HCT116 (cell line): ENCODE results near the gene GPS1. TPM values are rescaled to one million over a fixed set of nuclear protein-coding genes. Genes with fewer than 3 reads are reported as not detected.
A peak's percentile ranks its signal among the peaks of the same experiment; 100 is the strongest.

Experiments used
- ATAC-seq: fragments of 200-7000 bp; cut with Tn5 transposase; 2 replicates; pipeline ENCODE4 v1.9.1; 2020; ENCODE audit warnings: mild to moderate bottlenecking, moderate library complexity
- BruUV-seq: library from RNA; stranded (reverse); fragments of 400-500 nt; replicated peaks from 2 replicates; lab custom pipeline; 2021; lab: Mats Ljungman, UMichigan
- CTCF ChIA-PET: fragments of 300-600 bp; sonication (Branson Sonifier 250); formaldehyde crosslinking; loops from one replicate; lab custom pipeline; 2021; ENCODE audit warnings: antibody characterized with exemption; lab: Charles Lee
- POLR2A ChIA-PET: fragments of 300-600, 350-600 bp; sonication (Branson Sonifier 250); formaldehyde crosslinking; loops from one replicate; lab custom pipeline; 2021; ENCODE audit warnings: antibody characterized with exemption; lab: Charles Lee
- RAD21 ChIA-PET, 2 experiments: fragments of 300-600 bp; sonication (Branson Sonifier 250); formaldehyde crosslinking; loops; one replicate each; lab custom pipeline; 2023; ENCODE audit warnings: low total read pairs in 2 of 2; ENCODE audit not compliant: uncharacterized antibody in 2 of 2, unreplicated experiment in 2 of 2, low non-redundant PET in 1 of 2; lab: Charles Lee
- DNase-seq: peaks from one replicate; pipeline ENCODE4 v3.0.0-alpha.2; 2010; ENCODE audit warnings: low read depth, low spot score
- H2AFZ ChIP-seq: fragments of 200-600 bp; shearing (Covaris generic), sonication (generic); 2 replicates; pipeline ENCODE4 v1.6.1; 2017; ENCODE audit warnings: low read depth, mixed run types, mixed read lengths, antibody characterized with exemption, low read length; ENCODE audit not compliant: poor library complexity, severe bottlenecking
- H3K27ac ChIP-seq: 2 replicates; pipeline ENCODE4 v1.5.1; 2012; ENCODE audit warnings: low read depth, low read length
- H3K27me3 ChIP-seq: fragments of 200-600 bp; sonication (generic); 2 replicates; pipeline ENCODE4 v1.6.1; 2016; ENCODE audit warnings: mixed run types, low read length, mixed read lengths; ENCODE audit not compliant: insufficient read depth
- H3K36me3 ChIP-seq, 2 experiments: fragments of 200-500 bp in 1 of 2; fragments of 200-600 bp in 1 of 2; sonication (Bioruptor generic) in 1 of 2; sonication (generic) in 1 of 2; 2 replicates each; pipeline versions ENCODE4 v1.5.1 to v1.6.1; 2014 to 2016; ENCODE audit warnings: low read length in 2 of 2, inconsistent platforms in 1 of 2, mixed read lengths in 1 of 2, mixed run types in 1 of 2; ENCODE audit not compliant: insufficient read depth in 2 of 2, control insufficient read depth in 1 of 2
- H3K4me1 ChIP-seq, 2 experiments: fragments of 200-600 bp in 1 of 2; sonication (generic) in 1 of 2; 2 replicates each; pipeline versions ENCODE4 v1.5.1 to v1.6.1; 2012 to 2017; ENCODE audit warnings: low read length in 2 of 2, inconsistent platforms in 1 of 2, mild to moderate bottlenecking in 1 of 2, mixed read lengths in 1 of 2, mixed run types in 1 of 2, moderate library complexity in 1 of 2; ENCODE audit not compliant: insufficient read depth in 2 of 2, control insufficient read depth in 1 of 2
- H3K4me2 ChIP-seq: fragments of 200-600 bp; sonication (generic); 2 replicates; pipeline ENCODE4 v1.6.1; 2017; ENCODE audit warnings: mixed run types, low read length, mixed read lengths
- H3K4me3 ChIP-seq, 2 experiments: fragments of 200-600 bp in 1 of 2; sonication (generic) in 1 of 2; replicated peaks in 1 of 2; 2 replicates each; pipeline ENCODE4 v1.5.1; 2011 to 2016; ENCODE audit warnings: low read length in 2 of 2, control low read depth in 1 of 2, low read depth in 1 of 2, mild to moderate bottlenecking in 1 of 2, mixed read lengths in 1 of 2, mixed run types in 1 of 2
- H3K79me2 ChIP-seq: fragments of 200-600 bp; sonication (generic); 2 replicates; pipeline ENCODE4 v1.6.1; 2017; ENCODE audit warnings: mild to moderate bottlenecking, mixed run types, low read length, moderate library complexity, mixed read lengths; ENCODE audit not compliant: insufficient read depth
- H3K9ac ChIP-seq: fragments of 200-600 bp; sonication (generic); 2 replicates; pipeline ENCODE4 v1.6.1; 2016; ENCODE audit warnings: low read length, mixed read lengths
- H3K9me2 ChIP-seq: fragments of 200-600 bp; sonication (generic), shearing (Covaris generic); 2 replicates; pipeline ENCODE4 v1.6.1; 2017; ENCODE audit warnings: mixed run types, mild to moderate bottlenecking, moderate library complexity; ENCODE audit not compliant: insufficient read depth
- H3K9me3 ChIP-seq, 2 experiments: fragments of 200-500 bp in 1 of 2; fragments of 200-600 bp in 1 of 2; sonication (Bioruptor generic) in 1 of 2; sonication (generic) in 1 of 2; 2 replicates each; pipeline ENCODE4 v1.6.1; 2014 to 2017; ENCODE audit warnings: low read length in 2 of 2, mixed read lengths in 2 of 2, inconsistent platforms in 1 of 2, low read depth in 1 of 2, mild to moderate bottlenecking in 1 of 2, mixed run types in 1 of 2, moderate library complexity in 1 of 2; ENCODE audit not compliant: control insufficient read depth in 1 of 2, insufficient read depth in 1 of 2
- H4K20me1 ChIP-seq: fragments of 200-600 bp; sonication (generic), shearing (Covaris generic); 2 replicates; pipeline ENCODE4 v1.6.1; 2017; ENCODE audit warnings: mixed run types, mild to moderate bottlenecking, moderate library complexity; ENCODE audit not compliant: insufficient read depth
- CEBPB ChIP-seq: IDR thresholded peaks from 2 replicates; pipeline ENCODE4 v1.6.1; 2012; ENCODE audit warnings: low read depth
- EGR1 ChIP-seq: IDR thresholded peaks from 2 replicates; pipeline ENCODE4 v1.6.1; 2012; ENCODE audit warnings: low read depth
- FOSL1 ChIP-seq: IDR thresholded peaks from 2 replicates; pipeline ENCODE4 v1.6.1; 2012; ENCODE audit warnings: low read depth
- POLR2A ChIP-seq: IDR thresholded peaks from 2 replicates; pipeline ENCODE4 v1.7.0; 2011; ENCODE audit warnings: borderline replicate concordance; ENCODE audit not compliant: insufficient read depth, insufficient read length; ENCODE audit errors: extremely low read depth
- POLR2AphosphoS5 ChIP-seq: IDR thresholded peaks from 2 replicates; pipeline ENCODE4 v1.6.1; 2011; ENCODE audit warnings: mild to moderate bottlenecking, low read depth, low read length, moderate library complexity
- YY1 ChIP-seq: IDR thresholded peaks from 2 replicates; pipeline ENCODE4 v1.6.1; 2011; ENCODE audit warnings: low read length, low read depth, moderate library complexity, mild to moderate bottlenecking; ENCODE audit not compliant: insufficient replicate concordance; ENCODE audit errors: extremely low read depth
- ZFX ChIP-seq: fragments of 450-650 bp; IDR thresholded peaks from 2 replicates; pipeline ENCODE4 v1.6.1; 2017
- intact Hi-C: fragments of 100-400 bp; cut with micrococcal nuclease; formaldehyde crosslinking; loops from 2 replicates; pipeline ENCODE4 v1.10.0; 2022
- total RNA-seq: library from RNA; stranded (reverse); gene quantifications from one replicate; pipeline ENCODE4 v1.2.1, GENCODE V29; 2021; ENCODE audit not compliant: unreplicated experiment
- TF ChIP-seq, protein P1 (sequence below): IDR thresholded peaks from 2 replicates; pipeline ENCODE4 v1.6.1; 2012; ENCODE audit warnings: low read depth
- TF ChIP-seq, protein P2 (sequence below): IDR thresholded peaks from 2 replicates; pipeline ENCODE4 v1.6.1; 2012
- TF ChIP-seq, protein P3 (sequence below), 3 experiments: fragments of 200-600 bp in 1 of 3; sonication (generic) in 1 of 3; IDR thresholded peaks in 2 of 3; conservative IDR thresholded peaks in 1 of 3; 2 replicates each; pipeline ENCODE4 v1.5.1; 2012 to 2017; ENCODE audit warnings: low read depth in 2 of 3, low read length in 2 of 3, antibody characterized with exemption in 1 of 3, borderline replicate concordance in 1 of 3, control low read depth in 1 of 3, mild to moderate bottlenecking in 1 of 3, mixed read lengths in 1 of 3, mixed run types in 1 of 3, moderate library complexity in 1 of 3; ENCODE audit not compliant: insufficient read depth in 1 of 3
- TF ChIP-seq, protein P4 (sequence below): IDR thresholded peaks from 2 replicates; pipeline ENCODE4 v1.6.1; 2012

The GPS1 gene
- total RNA-seq, 1 experiment from 2014 or later: 205 TPM

DNA sequence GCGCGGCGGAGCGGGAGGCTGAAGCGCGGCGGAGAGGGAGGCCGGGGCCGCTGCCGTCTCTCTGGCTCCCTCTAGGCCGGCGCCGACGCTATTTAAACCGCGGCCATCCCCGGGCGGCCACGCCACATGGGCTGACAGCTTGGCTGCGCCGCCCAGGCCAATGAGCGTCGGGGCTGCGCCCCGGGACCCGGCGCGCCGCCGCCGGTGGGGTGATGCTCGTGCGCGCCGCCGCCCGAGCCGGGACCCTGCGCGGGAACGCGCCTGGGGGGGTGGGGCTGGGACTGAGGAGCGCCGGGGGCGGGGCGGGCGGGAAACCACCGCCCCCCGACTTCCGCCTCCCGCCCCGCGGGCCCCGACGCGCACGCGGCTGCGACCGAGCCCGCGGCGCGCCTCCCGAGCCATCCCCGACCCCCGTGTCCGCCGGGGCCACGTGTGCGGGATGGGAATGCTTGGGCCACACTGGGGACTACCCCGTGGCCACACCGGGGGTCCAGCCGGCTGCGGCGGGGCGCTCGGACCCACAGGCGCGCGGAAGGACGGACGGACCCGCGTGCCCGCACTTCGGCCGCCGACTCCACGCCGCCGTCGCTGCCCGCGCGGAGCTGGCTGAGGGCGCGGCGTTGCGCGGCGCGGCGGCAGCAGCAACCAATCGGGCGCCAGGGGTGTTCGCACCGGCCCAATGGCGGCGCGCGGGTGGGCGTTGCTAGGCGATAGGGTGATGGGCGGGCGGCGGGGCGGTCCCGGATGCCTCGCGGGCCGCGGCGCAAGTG is 46.7 kb downstream of the GPS1 start, which contains the start of gene FASN (continued):
- TF ChIP-seq, protein P1, sequence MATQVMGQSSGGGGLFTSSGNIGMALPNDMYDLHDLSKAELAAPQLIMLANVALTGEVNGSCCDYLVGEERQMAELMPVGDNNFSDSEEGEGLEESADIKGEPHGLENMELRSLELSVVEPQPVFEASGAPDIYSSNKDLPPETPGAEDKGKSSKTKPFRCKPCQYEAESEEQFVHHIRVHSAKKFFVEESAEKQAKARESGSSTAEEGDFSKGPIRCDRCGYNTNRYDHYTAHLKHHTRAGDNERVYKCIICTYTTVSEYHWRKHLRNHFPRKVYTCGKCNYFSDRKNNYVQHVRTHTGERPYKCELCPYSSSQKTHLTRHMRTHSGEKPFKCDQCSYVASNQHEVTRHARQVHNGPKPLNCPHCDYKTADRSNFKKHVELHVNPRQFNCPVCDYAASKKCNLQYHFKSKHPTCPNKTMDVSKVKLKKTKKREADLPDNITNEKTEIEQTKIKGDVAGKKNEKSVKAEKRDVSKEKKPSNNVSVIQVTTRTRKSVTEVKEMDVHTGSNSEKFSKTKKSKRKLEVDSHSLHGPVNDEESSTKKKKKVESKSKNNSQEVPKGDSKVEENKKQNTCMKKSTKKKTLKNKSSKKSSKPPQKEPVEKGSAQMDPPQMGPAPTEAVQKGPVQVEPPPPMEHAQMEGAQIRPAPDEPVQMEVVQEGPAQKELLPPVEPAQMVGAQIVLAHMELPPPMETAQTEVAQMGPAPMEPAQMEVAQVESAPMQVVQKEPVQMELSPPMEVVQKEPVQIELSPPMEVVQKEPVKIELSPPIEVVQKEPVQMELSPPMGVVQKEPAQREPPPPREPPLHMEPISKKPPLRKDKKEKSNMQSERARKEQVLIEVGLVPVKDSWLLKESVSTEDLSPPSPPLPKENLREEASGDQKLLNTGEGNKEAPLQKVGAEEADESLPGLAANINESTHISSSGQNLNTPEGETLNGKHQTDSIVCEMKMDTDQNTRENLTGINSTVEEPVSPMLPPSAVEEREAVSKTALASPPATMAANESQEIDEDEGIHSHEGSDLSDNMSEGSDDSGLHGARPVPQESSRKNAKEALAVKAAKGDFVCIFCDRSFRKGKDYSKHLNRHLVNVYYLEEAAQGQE: no peak
- TF ChIP-seq POLR2A (peak; percentile 94), POLR2AphosphoS5 (peak; percentile 94), YY1 (peak; percentile 86)
- TF ChIP-seq, protein P2, sequence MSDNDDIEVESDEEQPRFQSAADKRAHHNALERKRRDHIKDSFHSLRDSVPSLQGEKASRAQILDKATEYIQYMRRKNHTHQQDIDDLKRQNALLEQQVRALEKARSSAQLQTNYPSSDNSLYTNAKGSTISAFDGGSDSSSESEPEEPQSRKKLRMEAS: peak; percentile 89

DNA sequence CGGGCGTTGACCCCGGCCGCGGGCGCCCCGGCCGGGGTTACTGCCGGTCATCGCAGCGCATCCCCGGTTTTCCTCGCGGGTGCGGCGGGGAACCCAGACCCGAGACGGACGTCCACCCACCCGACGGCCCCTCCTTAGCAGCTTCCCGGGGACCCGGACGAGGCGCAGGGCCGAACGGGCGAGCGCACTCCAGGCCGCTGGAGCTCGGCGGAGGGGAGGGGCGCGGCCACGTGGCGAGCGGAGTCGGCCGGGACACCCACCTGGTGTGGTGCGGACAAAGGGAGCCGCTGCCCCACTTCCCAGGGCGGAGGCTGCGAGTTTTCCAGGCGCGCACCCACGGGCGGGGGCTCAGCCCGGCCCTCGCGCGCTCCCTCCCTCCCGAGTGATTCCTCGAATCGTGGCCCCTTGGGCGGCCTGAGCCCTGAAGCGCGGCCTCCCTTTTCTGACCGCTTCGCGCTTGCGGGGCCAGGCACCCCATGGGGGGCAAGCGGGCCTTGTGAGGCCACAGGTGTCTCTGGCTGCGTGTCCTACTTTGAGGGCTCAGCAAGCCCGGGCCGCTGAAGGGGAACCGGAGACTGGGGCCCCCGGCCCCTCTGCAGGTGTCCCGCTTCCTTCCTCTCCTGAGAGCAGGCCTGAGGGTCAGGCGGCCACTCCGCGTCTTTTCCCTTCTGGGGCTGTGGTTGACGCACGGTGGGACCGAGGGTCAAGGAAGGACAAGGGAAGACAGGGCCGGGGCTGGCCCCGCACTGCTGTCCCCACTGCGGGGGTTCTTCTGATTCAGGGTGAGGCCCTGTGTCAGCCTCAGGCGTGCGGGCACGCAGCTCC is 47.5 kb downstream of the GPS1 start:
- ChIA-PET CTCF (interaction anchor here (1.0 to 1.5 kb wide), 4 partner anchors 61 to 140 kb away, joined by 3 to 9 read pairs (median 4); partner anchors contain the start of genes DCXR and RAC3), POLR2A (interaction anchor here (0.6 to 1.9 kb wide), 8 partner anchors 8 to 193 kb away, joined by 3 to 11 read pairs (median 4); partner anchors contain the start of genes CENPX, DCXR and LRRC45), RAD21 (no interaction called here)
- TF ChIP-seq, protein P2: peak; percentile 74; the same call in 1 of the 2 replicates
- TF ChIP-seq, protein P3, sequence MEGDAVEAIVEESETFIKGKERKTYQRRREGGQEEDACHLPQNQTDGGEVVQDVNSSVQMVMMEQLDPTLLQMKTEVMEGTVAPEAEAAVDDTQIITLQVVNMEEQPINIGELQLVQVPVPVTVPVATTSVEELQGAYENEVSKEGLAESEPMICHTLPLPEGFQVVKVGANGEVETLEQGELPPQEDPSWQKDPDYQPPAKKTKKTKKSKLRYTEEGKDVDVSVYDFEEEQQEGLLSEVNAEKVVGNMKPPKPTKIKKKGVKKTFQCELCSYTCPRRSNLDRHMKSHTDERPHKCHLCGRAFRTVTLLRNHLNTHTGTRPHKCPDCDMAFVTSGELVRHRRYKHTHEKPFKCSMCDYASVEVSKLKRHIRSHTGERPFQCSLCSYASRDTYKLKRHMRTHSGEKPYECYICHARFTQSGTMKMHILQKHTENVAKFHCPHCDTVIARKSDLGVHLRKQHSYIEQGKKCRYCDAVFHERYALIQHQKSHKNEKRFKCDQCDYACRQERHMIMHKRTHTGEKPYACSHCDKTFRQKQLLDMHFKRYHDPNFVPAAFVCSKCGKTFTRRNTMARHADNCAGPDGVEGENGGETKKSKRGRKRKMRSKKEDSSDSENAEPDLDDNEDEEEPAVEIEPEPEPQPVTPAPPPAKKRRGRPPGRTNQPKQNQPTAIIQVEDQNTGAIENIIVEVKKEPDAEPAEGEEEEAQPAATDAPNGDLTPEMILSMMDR (IDR thresholded peaks at IDR 0.05 in 2 of 3, conservative IDR thresholded peaks at IDR 0.05 in 1 of 3; ENCODE audit: borderline replicate concordance in 1 of 3, insufficient read depth in 1 of 3, low read depth in 2 of 3, low read length in 2 of 3): no peak
- TF ChIP-seq FOSL1 (no peak), ZFX (peak; percentile 96), EGR1 (no peak), POLR2A (no peak), CEBPB (no peak)
- TF ChIP-seq, protein P4, sequence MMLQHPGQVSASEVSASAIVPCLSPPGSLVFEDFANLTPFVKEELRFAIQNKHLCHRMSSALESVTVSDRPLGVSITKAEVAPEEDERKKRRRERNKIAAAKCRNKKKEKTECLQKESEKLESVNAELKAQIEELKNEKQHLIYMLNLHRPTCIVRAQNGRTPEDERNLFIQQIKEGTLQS: no peak
- H3K27ac ChIP-seq: peak overlapping the region; percentile 99
- DNase-seq (no peak), ATAC-seq (peak; percentile 20)
- H3K27me3 ChIP-seq: no peaks in the 10 kb centered on the region
- H3K4me2 ChIP-seq: peak overlapping the region; percentile 80
- H3K4me1 ChIP-seq: peaks cover 27 to 55% of the 10 kb centered on the region in 2 experiments
- H3K4me3 ChIP-seq: peak overlapping the region; percentile 64 to 78
- peaks cover 3% of the 10 kb centered on the region; the same call in 1 of the 2 replicates for H4K20me1 ChIP-seq
- intact Hi-C loops: loop anchor here (2.0 kb wide), 1 partner anchor 62 kb away; the partner anchor contains the start of gene DCXR
- H3K9me2 ChIP-seq: no peaks in the 10 kb centered on the region
- BruUV-seq: no TSS peak
- peaks cover 47% of the 10 kb centered on the region for H3K79me2 ChIP-seq
- no peak overlapping the region for H2AFZ ChIP-seq
- peak overlapping the region; percentile 98 for H3K9ac ChIP-seq
- peaks cover 17 to 40% of the 10 kb centered on the region in 2 experiments; a peak in 3 of 4 replicates for H3K36me3 ChIP-seq
- no peaks in the 10 kb centered on the region for H3K9me3 ChIP-seq
